Stimulated activated CD4-positive, alpha-beta T cell treated with anti-CD3 and anti-CD28 coated beads, Interleukin-1b, Interleukin-23, amount 100 ng/mL, for 4 hours (primary cell): Measurements from ENCODE around the gene DHDH.

Source experiments
- DNase-seq, 2 donors: peaks; one replicate each; pipeline ENCODE4 v3.0.0-alpha.2; 2020; ENCODE audit warnings: low read depth in 2 of 2

The DHDH gene

GRCh38 chr19:48992581-48993174, 59.2 kb downstream of the DHDH start:
- DNase-seq = no peak

GRCh38 chr19:48993175-48994034, 59.9 kb downstream of the DHDH start, which contains the start of the genes GYS1 and RUVBL2:
GYS1 (minus strand) TSS chr19:48993309; CDS start chr19:48993112, 197 bp downstream.
RUVBL2 (plus strand) TSS chr19:48993887; CDS start chr19:48993912, 25 bp downstream.
- DNase-seq = peak; percentile 98 to 99

- DNase-seq = no peak
These were observed 60.5 kb downstream of the DHDH start for GRCh38 chr19:48994035-48994386.
